SW480 (cell line): ENCODE data around the gene MS4A6A.

Experiments
- DNase-seq: peaks from one replicate; pipeline ENCODE4 v3.0.0-alpha.2; 2016; ENCODE audit warnings: low spot score

Gene MS4A6A

DNA sequence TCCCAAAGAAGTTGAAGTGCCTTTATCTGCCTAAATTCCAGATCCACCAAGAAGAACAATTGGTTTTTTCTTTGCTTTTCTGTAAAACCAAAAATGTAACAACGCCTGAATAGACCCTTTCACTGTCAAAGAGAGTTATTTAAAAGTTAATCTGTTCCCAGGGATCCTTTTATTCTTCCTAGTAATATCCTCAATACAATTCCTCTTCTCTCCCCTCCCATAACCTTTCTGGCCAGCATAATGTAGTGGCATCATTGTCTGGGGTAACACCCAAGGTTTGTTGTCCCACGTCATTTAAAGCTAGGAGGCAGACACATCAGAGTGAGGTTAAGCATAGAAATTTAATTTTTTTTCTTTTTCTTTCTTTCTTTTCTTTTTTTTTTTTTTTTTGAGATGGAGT lies 54.5 kb downstream of the MS4A6A start:
- DNase-seq = no peak

DNA sequence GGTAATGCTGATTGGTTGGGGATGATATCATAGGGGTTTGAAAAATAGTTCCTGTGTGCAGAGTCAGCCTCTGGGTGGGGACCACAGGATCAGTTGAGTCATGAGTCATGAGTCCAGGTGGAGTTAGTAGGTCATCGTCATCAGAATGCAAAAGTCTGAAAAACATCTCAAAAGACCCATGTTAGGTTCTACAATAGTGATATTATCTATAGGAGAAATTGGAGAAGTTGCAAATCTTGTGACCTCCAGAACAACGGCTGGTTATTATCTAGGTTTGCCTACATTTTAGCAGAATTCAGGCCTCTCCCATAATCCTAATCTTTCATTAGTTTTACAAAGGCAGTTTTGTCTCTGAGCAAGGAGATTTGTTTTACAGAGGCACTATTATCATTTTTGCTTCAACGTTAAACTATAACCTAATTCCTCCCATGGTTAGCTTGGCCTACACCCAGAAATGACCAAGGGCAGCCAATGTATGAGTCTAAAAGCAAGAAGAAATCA lies 55.5 kb downstream of the MS4A6A start:
- no peak for DNase-seq

DNA sequence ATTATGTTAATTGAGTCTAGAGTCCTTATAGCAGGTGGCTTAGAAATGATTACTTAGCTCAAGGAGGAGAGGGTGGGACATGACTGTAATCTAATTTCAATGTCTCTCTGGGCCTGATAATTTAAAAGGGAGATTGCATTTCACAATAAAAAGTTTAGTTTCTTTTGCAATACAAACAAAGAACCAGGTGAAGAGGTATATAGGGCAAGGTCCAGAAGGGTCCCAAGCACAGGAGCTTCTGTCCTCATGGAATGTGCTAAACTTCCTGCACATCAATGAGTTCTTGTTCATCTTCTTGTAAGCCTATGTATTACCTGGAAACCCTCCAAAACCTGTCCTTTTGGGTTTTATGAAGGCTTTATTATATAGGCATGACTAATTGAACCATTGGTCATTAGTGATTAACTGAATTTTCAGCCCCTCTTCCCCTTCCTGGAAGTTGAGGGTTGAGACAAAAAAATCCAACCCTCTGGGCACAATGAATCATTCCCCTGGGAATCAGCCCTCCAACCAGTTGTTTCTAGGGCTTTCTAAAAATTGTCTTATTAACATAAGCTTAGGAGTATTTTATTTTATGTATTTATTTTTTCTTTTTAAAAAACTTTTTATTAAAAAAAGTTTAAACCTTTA lies 56.8 kb downstream of the MS4A6A start:
- no peak for DNase-seq

DNA sequence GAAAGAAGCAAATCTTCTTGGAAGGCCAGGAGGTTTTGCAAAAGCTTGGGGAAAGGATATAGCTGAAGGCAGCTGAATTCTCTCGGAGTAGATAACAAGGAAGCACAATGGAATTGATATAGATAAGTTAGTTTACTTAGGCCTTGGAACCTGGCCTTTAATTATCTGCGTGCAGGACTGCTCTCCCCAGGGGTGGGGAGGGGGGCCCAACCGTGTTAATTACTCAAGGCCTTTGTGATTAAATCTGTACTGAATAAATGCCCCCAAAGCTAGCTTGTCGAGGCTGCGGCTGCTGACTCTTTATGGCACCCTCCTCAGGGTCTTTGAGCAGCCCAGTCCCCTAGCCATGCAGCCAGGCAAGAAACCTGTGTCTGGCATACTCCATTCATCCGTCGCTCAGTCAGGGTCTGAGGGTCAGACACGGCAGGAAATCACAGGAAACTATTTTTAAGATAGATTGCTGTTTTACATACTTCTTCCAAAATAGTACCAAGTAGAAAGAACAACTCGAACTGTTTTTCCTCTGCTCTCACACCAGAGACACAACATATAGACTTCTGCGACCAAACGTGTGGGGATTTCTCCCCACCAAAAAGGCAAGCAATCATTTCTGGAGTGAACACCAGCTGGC lies 58.0 kb downstream of the MS4A6A start:
- DNase-seq = no peak
